ENCODE results near the gene AP2A1. TPM values are rescaled to one million over a fixed set of nuclear protein-coding genes. Genes with fewer than 3 reads are reported as not detected.

AP2A1 gene
- total RNA-seq, 2 experiments from 2014 or later, result 85.3 to 102 TPM

GRCh38 chr19:49833599-49833998 lies 66.8 kb downstream of the AP2A1 start:
- no peak for DNase-seq
- ATAC-seq, result no peak
- H3K36me3 Mint-ChIP-seq, result peaks cover 32% of the 10 kb centered on the region
- peaks cover 24% of the 10 kb centered on the region for H3K4me1 Mint-ChIP-seq
- CTCF ChIA-PET, result interaction anchor here (0.9 kb wide), 1 partner anchor 28 kb away, joined by 3 read pairs; no protein-coding TSS in a partner anchor
- H3K9me3 Mint-ChIP-seq (ENCODE audit: low read depth), result no peaks in the 10 kb centered on the region
- H3K4me3 Mint-ChIP-seq, result no peak overlapping the region
- no peaks in the 10 kb centered on the region for H3K27me3 Mint-ChIP-seq
- H3K27ac Mint-ChIP-seq, result no peak overlapping the region

- Mint-ChIP-seq H3K36me3 (peaks cover 42% of the 10 kb centered on the region), H3K27me3 (no peaks in the 10 kb centered on the region), H3K27ac (no peak overlapping the region), H3K9me3 (ENCODE audit: low read depth) (no peaks in the 10 kb centered on the region), H3K4me1 (peaks cover 20% of the 10 kb centered on the region), H3K4me3 (no peak overlapping the region)
- CTCF ChIA-PET, result no interaction called here
- no peak for DNase-seq
- ATAC-seq, result peak; percentile 9
These were observed 68.8 kb downstream of the AP2A1 start for GRCh38 chr19:49835562-49835961.

- no peak for DNase-seq
These were observed 69.6 kb downstream of the AP2A1 start for GRCh38 chr19:49836176-49837008.

GRCh38 chr19:49837009-49837310 lies 70.2 kb downstream of the AP2A1 start:
- H3K27me3 Mint-ChIP-seq, result no peaks in the 10 kb centered on the region
- ATAC-seq, result no peak
- H3K9me3 Mint-ChIP-seq (ENCODE audit: low read depth), result no peaks in the 10 kb centered on the region
- H3K36me3 Mint-ChIP-seq, result peaks cover 37% of the 10 kb centered on the region
- no peak overlapping the region for H3K4me3 Mint-ChIP-seq
- no peak overlapping the region for H3K27ac Mint-ChIP-seq
- CTCF ChIA-PET, result no interaction called here
- DNase-seq, result no peak
- H3K4me1 Mint-ChIP-seq, result peaks cover 11% of the 10 kb centered on the region

More at GRCh38 chr19:49836176-49837008, 69.6 kb downstream of the AP2A1 start:
- no peak overlapping the region for H3K27ac Mint-ChIP-seq
- peaks cover 16% of the 10 kb centered on the region for H3K4me1 Mint-ChIP-seq
- H3K9me3 Mint-ChIP-seq (ENCODE audit: low read depth), result no peaks in the 10 kb centered on the region
- H3K36me3 Mint-ChIP-seq, result peaks cover 40% of the 10 kb centered on the region
- H3K4me3 Mint-ChIP-seq, result no peak overlapping the region
- no peak for ATAC-seq
- CTCF ChIA-PET, result no interaction called here
- no peaks in the 10 kb centered on the region for H3K27me3 Mint-ChIP-seq

GRCh38 chr19:49837425-49837824 lies 70.6 kb downstream of the AP2A1 start:
- H3K9me3 Mint-ChIP-seq (ENCODE audit: low read depth), result no peaks in the 10 kb centered on the region
- no peak for ATAC-seq
- H3K27me3 Mint-ChIP-seq, result no peaks in the 10 kb centered on the region
- no peak overlapping the region for H3K4me3 Mint-ChIP-seq
- no peak overlapping the region for H3K27ac Mint-ChIP-seq
- CTCF ChIA-PET, result no interaction called here
- no peak for DNase-seq
- peaks cover 33% of the 10 kb centered on the region for H3K36me3 Mint-ChIP-seq
- H3K4me1 Mint-ChIP-seq, result peaks cover 6% of the 10 kb centered on the region

- DNase-seq, result no peak
- Mint-ChIP-seq H3K27me3 (no peaks in the 10 kb centered on the region), H3K27ac (no peak overlapping the region), H3K4me1 (no peaks in the 10 kb centered on the region), H3K36me3 (peaks cover 28% of the 10 kb centered on the region), H3K9me3 (ENCODE audit: low read depth) (no peaks in the 10 kb centered on the region), H3K4me3 (no peak overlapping the region)
- no peak for ATAC-seq
- CTCF ChIA-PET, result no interaction called here
These were observed 72.2 kb downstream of the AP2A1 start for GRCh38 chr19:49838885-49839588.

GRCh38 chr19:49839713-49840112 lies 72.9 kb downstream of the AP2A1 start:
- no peak overlapping the region for H3K4me3 Mint-ChIP-seq

GRCh38 chr19:49840321-49840720 lies 73.5 kb downstream of the AP2A1 start:
- H3K27me3 Mint-ChIP-seq, result no peaks in the 10 kb centered on the region
- H3K9me3 Mint-ChIP-seq (ENCODE audit: low read depth), result no peaks in the 10 kb centered on the region
- ATAC-seq (no peak), DNase-seq (no peak)
- no peaks in the 10 kb centered on the region for H3K4me1 Mint-ChIP-seq
- H3K4me3 Mint-ChIP-seq, result no peak overlapping the region
- CTCF ChIA-PET, result no interaction called here
- peaks cover 21% of the 10 kb centered on the region for H3K36me3 Mint-ChIP-seq
- no peak overlapping the region for H3K27ac Mint-ChIP-seq

More at GRCh38 chr19:49839713-49840112, 72.9 kb downstream of the AP2A1 start:
- H3K4me1 Mint-ChIP-seq, result no peaks in the 10 kb centered on the region
- no peak overlapping the region for H3K27ac Mint-ChIP-seq
- no peaks in the 10 kb centered on the region for H3K9me3 Mint-ChIP-seq (ENCODE audit: low read depth)
- ATAC-seq (no peak), DNase-seq (no peak)
- CTCF ChIA-PET, result no interaction called here
- peaks cover 26% of the 10 kb centered on the region for H3K36me3 Mint-ChIP-seq
- H3K27me3 Mint-ChIP-seq, result no peaks in the 10 kb centered on the region

GRCh38 chr19:49840736-49841249 lies 74.0 kb downstream of the AP2A1 start:
- Mint-ChIP-seq H3K27me3 (no peaks in the 10 kb centered on the region), H3K36me3 (peaks cover 21% of the 10 kb centered on the region), H3K4me1 (no peaks in the 10 kb centered on the region), H3K9me3 (ENCODE audit: low read depth) (no peaks in the 10 kb centered on the region), H3K27ac (no peak overlapping the region), H3K4me3 (no peak overlapping the region)
- DNase-seq (no peak), ATAC-seq (no peak)
- CTCF ChIA-PET, result no interaction called here

- no peaks in the 10 kb centered on the region for H3K9me3 Mint-ChIP-seq (ENCODE audit: low read depth)
- H3K27me3 Mint-ChIP-seq, result peaks cover 13% of the 10 kb centered on the region
- no peak overlapping the region for H3K4me3 Mint-ChIP-seq
- ATAC-seq, result no peak
- DNase-seq, result no peak
- no peak overlapping the region for H3K27ac Mint-ChIP-seq
- peaks cover 13% of the 10 kb centered on the region for H3K36me3 Mint-ChIP-seq
- CTCF ChIA-PET, result no interaction called here
- peaks cover 9% of the 10 kb centered on the region for H3K4me1 Mint-ChIP-seq
These were observed 76.5 kb downstream of the AP2A1 start for GRCh38 chr19:49843265-49843664.

- Mint-ChIP-seq H3K27me3 (peaks cover 13% of the 10 kb centered on the region), H3K4me3 (no peak overlapping the region), H3K4me1 (peaks cover 20% of the 10 kb centered on the region), H3K36me3 (peaks cover 4% of the 10 kb centered on the region), H3K27ac (no peak overlapping the region), H3K9me3 (ENCODE audit: low read depth) (peaks cover 2% of the 10 kb centered on the region)
- CTCF ChIA-PET, result no interaction called here
- no peak for DNase-seq
- ATAC-seq, result no peak
These were observed 77.6 kb downstream of the AP2A1 start for GRCh38 chr19:49844138-49845095.

GRCh38 chr19:49845414-49845813 lies 78.6 kb downstream of the AP2A1 start:
- no peak overlapping the region for H3K27ac Mint-ChIP-seq
- H3K36me3 Mint-ChIP-seq, result peaks cover 3% of the 10 kb centered on the region
- peaks cover 28% of the 10 kb centered on the region for H3K4me1 Mint-ChIP-seq
- no peak overlapping the region for H3K4me3 Mint-ChIP-seq
- DNase-seq (no peak), ATAC-seq (no peak)
- peaks cover 2% of the 10 kb centered on the region for H3K9me3 Mint-ChIP-seq (ENCODE audit: low read depth)
- H3K27me3 Mint-ChIP-seq, result peaks cover 13% of the 10 kb centered on the region
- CTCF ChIA-PET, result no interaction called here

- CTCF ChIA-PET, result no interaction called here
- DNase-seq, result no peak
- Mint-ChIP-seq H3K4me1 (peaks cover 28% of the 10 kb centered on the region), H3K36me3 (peaks cover 1% of the 10 kb centered on the region), H3K27ac (no peak overlapping the region), H3K27me3 (peaks cover 13% of the 10 kb centered on the region), H3K4me3 (no peak overlapping the region), H3K9me3 (ENCODE audit: low read depth) (peaks cover 2% of the 10 kb centered on the region)
- ATAC-seq, result no peak
These were observed 79.6 kb downstream of the AP2A1 start for GRCh38 chr19:49846408-49846807.

Data from activated CD8-positive, alpha-beta memory T cell treated with anti-CD3 and anti-CD28 coated beads, Interleukin-2, amount 10 ng/mL, durations not matched to agents 7 days and 5 days (primary cell).